GM19372 (cell line): ENCODE measurements around the gene SVIL.
"Not testable (repeated sequence)": the region's sequence is repeated elsewhere in the genome, so short reads cannot be mapped to it uniquely, and the experiment has no call there.

Experiments used
- ATAC-seq: cut with Tn5 transposase; IDR thresholded peaks from one replicate; pipeline ENCODE4 v1.9.1; 2021; ENCODE audit warnings: mild to moderate bottlenecking, low read depth, moderate library complexity; ENCODE audit not compliant: unreplicated experiment

Gene SVIL

DNA sequence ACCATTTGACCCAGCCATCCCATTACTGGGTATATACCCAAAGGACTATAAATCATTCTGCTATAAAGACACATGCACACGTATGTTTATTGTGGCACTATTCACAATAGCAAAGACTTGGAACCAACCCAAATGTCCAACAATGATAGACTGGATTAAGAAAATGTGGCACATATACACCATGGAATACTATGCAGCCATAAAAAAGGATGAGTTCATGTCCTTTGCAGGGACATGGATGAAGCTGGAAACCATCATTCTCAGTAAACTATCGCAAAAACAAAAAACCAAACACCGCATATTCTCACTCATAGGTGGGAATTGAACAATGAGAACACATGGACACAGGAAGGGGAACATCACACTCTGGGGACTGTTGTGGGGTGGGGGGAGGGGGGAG is 85.3 kb downstream of the SVIL start:
- ATAC-seq, result not testable (repeated sequence)

DNA sequence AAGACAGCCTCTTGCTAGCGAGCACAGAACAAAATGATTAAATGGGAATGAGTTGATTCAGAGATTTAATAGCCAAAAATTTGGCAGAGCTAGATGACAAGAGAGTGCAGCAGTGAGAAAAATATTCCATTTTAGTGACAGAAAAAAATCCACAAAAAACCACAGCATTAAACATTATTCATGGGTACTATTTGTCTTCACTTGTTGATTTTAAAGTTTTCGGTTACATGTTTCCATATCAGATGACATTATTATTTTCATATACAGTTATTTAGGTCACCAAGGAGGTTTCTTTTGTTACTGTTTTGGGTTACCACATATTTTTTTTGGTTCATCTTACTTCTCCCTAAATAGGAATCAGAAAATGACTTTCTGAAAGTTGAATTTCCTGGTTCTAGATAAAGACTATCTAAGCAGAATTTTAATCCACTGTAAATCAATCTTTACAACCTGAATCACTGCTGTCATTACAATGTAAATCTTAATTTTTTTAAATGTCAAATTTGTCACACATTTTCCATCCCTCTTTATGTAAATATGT is 87.9 kb downstream of the SVIL start:
- ATAC-seq, result no peak

- ATAC-seq, result no peak
These were observed 89.6 kb downstream of the SVIL start for GRCh38 chr10:29545122-29545521.

DNA sequence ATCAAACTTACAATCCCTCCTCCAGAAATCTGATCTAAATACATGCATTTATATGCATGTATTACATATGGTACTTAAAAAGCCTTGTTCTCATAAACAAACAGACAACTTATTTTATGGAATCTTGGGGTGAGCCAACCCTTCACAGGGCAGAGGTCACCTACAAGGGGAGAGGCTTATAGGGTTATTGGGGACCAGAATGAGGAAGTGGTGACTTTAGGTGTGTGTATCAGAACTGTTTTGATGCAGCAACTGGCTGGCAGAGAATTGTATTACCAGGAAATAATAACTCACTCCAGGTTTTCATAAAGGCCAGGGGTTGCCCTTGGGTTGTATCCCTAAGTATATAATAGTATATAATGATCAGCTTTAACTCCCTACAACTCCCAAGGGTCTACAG is 91.1 kb downstream of the SVIL start:
- ATAC-seq, result no peak

DNA sequence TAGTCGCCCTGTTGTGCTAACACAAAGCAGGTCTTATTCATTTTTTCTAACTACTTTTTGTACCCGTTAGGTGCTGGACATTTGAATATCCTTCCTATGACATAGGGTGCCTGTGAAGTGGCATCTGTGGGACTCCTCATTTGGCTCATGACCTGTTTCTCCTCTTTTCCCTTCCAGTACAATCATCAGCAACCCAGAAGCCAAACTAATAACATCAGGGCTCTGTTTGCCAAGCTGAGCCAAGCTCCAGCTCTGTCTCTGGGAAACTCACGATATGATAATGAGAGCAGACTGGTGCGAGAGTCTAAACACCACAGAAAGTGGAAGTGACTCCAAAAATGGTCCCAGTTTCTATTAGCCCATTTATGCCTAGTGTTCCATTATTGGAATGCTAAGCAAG is 92.0 kb downstream of the SVIL start:
- no peak for ATAC-seq

- ATAC-seq, result no peak
These were observed 93.2 kb downstream of the SVIL start for GRCh38 chr10:29541422-29542210.

GRCh38 chr10:29540016-29540415 is 94.8 kb downstream of the SVIL start:
- no peak for ATAC-seq

GRCh38 chr10:29539412-29539811 is 95.4 kb downstream of the SVIL start:
- no peak for ATAC-seq

DNA sequence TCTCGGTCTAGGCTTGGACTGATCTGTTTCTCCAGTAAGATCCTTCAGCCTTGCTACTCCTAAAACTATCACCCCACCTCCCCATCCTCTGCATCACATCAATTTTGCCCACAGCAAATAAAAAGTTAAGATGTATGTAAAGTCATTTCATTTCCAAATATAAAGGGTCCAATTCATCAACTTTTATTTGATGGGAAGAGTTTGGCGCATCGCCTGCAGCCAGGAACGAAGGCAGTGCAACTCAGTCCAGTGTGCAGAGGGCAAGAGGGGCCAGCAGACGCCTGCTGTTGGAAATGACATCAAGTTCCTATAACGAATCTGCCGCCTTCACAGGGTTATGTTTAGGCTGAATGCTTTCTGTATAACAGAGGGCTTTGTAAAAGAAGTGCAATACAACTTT is 97.0 kb downstream of the SVIL start:
- ATAC-seq, result no peak

DNA sequence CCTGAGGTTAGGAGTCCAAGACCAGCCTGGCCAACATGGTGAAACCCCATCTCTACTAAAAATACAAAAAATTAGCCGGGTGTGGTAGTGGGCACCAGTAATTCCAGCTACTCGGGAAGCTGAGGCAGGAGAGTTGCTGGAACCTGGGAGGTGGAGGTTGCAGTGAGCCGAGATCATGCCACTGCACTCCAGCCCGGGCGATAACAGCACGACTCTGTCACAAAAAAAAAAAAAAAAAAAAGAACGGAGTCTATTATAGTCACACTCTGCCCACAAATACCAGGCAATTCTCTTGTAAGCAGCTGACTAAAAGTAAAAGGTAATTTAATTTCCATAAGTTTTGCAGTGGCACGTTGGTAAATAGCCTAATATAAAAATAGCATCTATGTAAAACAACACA is 98.1 kb downstream of the SVIL start:
- ATAC-seq, result not testable (repeated sequence)

DNA sequence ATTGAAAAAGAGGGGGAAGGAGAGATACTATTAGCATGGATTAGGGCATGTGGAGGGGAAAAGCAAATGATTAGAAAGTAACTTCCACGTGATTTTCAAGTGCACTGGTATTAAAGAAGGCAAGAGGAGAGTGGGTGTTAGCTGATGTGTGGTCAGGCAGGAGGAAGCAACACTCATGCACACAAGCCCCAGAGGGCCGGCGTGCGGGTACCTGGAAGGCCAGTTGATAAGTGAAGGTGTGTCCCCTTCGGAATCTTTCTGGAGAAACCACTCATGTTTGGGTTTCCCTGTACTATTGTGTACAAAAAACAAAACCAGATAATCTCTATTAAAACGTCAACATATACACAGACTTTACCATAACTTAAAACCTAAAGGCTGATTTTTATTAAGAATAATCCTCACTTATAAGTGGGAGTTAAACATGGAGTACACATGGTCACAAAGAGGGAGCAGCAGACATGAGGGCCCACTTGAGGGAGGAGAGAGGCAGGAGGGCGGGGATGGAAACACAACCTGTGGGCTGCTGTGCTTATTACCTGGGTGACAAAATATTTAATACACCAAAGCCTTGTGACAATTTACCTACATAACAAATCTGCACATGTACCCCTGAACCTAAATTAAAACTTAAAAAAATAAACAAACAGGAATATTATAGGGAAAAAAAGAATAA is 98.9 kb downstream of the SVIL start:
- ATAC-seq, result no peak

DNA sequence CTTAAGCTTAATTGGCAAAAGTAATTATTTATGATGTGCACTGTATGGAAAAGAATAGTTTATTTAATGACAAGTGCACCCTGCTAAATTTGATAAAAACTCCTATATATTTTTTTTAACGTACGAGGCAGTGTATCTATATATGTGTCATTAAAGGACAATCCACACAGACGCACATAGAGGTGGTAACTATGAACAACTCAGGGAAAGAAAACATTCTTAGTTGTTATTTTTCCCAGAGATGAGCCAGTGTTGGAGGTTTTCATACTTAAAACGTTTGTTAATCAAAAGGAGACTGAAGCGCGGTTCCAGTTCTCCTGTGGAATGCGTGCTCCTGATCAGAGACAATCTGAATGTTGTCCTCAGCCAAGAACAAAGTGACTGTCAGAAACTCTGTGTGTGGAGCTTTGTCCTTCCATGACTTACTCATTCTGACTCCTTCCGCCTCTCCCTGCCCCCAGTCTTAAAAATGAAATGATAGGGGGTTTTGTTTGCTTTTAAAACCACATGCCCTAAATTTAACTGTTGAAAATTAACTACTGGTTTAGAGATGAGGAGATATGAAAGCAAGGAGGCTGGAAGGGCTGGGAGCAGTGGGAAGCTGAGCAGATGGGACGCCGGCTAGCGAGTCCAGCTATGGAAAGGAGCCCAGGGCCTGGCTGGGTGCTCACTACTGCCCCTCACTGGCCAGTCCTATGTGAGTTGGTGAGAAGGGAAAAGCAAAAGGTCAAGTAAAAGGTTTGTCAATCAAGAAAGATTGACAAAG is 99.6 kb downstream of the SVIL start:
- ATAC-seq, result no peak

GRCh38 chr10:29534590-29534989 is 100.2 kb downstream of the SVIL start:
- no peak for ATAC-seq

- no peak for ATAC-seq
These were observed 101.0 kb downstream of the SVIL start for GRCh38 chr10:29533696-29534285.

DNA sequence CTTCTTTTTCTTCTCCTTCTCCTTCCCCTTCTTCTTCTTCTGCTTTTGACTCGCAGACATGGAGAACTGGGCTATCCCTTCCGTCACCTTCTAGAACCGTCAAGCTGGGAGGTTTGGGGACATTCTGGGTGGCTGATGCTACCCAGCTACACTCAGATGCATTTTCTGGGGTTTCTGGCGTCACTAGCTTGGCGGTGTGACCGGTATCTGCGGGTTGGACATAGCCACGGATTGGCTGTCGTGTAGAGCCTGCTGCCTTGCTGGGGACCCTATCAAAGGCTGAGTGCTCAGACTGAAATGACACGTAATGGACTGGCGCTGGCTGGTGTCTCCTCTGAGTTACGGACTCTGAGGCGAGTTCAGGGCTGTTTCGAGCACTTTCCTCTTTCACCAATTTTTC is 101.7 kb downstream of the SVIL start:
- ATAC-seq, result no peak

DNA sequence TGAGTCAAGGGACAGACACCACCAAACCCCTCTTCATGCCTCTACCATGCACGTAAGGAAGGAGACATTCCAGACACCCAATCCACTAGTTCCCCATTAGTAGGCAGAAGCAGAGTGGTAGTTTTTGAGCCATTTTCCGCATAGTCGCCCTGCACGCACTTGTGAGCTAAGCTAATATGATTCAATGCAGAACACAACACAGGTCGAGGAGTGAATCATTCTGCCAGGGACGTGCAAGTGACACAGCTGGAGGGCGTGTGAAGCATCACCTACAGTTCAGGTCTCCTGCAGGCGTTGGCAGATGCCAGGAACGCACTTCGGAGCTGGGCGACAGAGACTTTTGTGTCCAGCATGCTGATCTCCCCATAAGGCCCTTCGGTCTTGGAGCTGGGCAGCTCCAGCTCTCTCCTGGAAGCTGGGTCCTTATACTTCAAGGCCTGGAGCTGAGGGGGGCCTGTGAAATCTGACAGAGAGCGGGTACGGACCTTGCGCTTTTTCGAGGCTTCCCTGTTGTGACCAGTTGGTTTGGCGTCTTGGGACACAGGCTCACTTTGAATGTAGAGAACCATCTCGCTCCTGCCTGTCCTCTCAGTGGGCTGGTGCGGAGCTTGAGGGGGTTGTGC is 102.4 kb downstream of the SVIL start:
- no peak for ATAC-seq

- no peak for ATAC-seq
These were observed 104.4 kb downstream of the SVIL start for GRCh38 chr10:29530112-29530976.

- ATAC-seq, result no peak
These were observed 105.6 kb downstream of the SVIL start for GRCh38 chr10:29529146-29529545.

DNA sequence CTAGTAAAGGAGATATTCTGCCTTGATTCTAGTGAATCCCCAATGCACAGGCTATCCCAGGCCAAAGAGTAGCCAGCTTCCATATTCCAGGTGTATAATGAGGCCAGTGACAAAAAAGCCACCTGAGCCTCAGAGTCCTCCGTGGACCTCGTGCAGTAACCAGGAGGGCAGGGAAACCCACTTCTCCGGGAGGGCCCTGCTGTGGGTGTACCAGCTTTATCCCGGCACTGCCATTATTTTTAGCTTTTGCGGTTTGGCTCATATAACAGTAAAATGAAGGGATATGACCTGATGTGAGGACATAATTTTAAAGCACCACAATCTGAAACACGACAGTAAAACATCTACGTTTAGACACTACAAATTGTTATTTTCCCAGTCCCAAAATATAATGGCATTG is 109.0 kb downstream of the SVIL start:
- no peak for ATAC-seq
